Fibroblast of lung (primary cell): ENCODE data around the gene SPATC1L.

Experiments
- CTCF ChIP-seq, 2 donors: IDR thresholded peaks in 1 of 2; conservative IDR thresholded peaks in 1 of 2; 1 replicate in 1 of 2; 2 replicates in 1 of 2; pipeline ENCODE4 v1.5.1; 2011 to 2012; ENCODE audit warnings: low read length in 2 of 2, control low read depth in 1 of 2, inconsistent platforms in 1 of 2, low read depth in 1 of 2, mild to moderate bottlenecking in 1 of 2
- EZH2 ChIP-seq: IDR thresholded peaks from 2 replicates; pipeline ENCODE4 v1.5.1; 2012; ENCODE audit warnings: low read length, control low read depth, mild to moderate bottlenecking; ENCODE audit errors: missing control alignments

GRCh38 chr21:46144464-46145070 lies 39.7 kb downstream of the SPATC1L start:
- TF ChIP-seq CTCF (conservative IDR thresholded peaks at IDR 0.05 in 1 of 2, IDR thresholded peaks at IDR 0.05 in 1 of 2; ENCODE audit: low read depth in 1 of 2, low read length in 2 of 2): no peak
- TF ChIP-seq EZH2: no peak
